A549 treated with AZD9567 at 1 μM for 4 hours (cell line): ENCODE results near the gene PAGE1. TPM values are rescaled to one million over a fixed set of nuclear protein-coding genes. Genes with fewer than 3 reads are reported as not detected.

Experiments used
- total RNA-seq: library from RNA; stranded (reverse); fragments of 200-300 nt; extraction: Qiagen RNA extraction; gene quantifications from 5 replicates; pipeline ENCODE4 v1.2.3, GENCODE V29; 2022; ENCODE audit not compliant: insufficient read depth

The PAGE1 gene, protein sequence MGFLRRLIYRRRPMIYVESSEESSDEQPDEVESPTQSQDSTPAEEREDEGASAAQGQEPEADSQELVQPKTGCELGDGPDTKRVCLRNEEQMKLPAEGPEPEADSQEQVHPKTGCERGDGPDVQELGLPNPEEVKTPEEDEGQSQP
- total RNA-seq = 0.14 to 0.20 TPM in 2 of 5 replicates, not detected in the others

GRCh38 chrX:49695276-49696180 is at the start of gene PAGE1:
TSS of gene PAGE1 (minus strand) at chrX:49695984. CDS start at chrX:49694770, 1,214 bp downstream.

Other genes starting within 250 kb of the PAGE1 start
- gene GAGE12C, start 163.8 kb downstream of the PAGE1 start, total RNA-seq = not detected in 5 replicates
- not detected in 5 replicates for gene GAGE12D, start 154.3 kb downstream of the PAGE1 start, total RNA-seq
- not detected in 5 replicates for gene GAGE12E, start 144.7 kb downstream of the PAGE1 start, total RNA-seq
- gene GAGE12F, start 135.1 kb downstream of the PAGE1 start, total RNA-seq = not detected in 5 replicates
- gene GAGE12G, start 125.6 kb downstream of the PAGE1 start, total RNA-seq = not detected in 5 replicates
- gene GAGE12H, start 116.0 kb downstream of the PAGE1 start, total RNA-seq = not detected in 5 replicates
- not detected in 5 replicates for gene GAGE2A, start 106.5 kb downstream of the PAGE1 start, total RNA-seq
- gene GAGE1, start 97.0 kb downstream of the PAGE1 start, total RNA-seq = not detected in 5 replicates
- gene PAGE4, start 133.3 kb upstream of the PAGE1 start, total RNA-seq = not detected in 5 replicates
- 3.4 to 6.3 TPM (median 4.7 TPM) in 5 replicates for gene USP27X, start 183.5 kb upstream of the PAGE1 start, total RNA-seq
- 1.8 to 3.0 TPM (median 2.7 TPM) in 5 replicates for gene CLCN5, start 226.6 kb upstream of the PAGE1 start, total RNA-seq